Purkinje cell (primary cell): ENCODE measurements around the gene HMGN1. TPM values are rescaled to one million over a fixed set of nuclear protein-coding genes. Genes with fewer than 3 reads are reported as not detected.

Experiments used
- polyA plus RNA-seq: library from polyadenylated mRNA; unstranded; fragments of >200 nt; fragmentation: Nextera tagmentation; gene quantifications from 2 replicates; pipeline ENCODE4 v1.2.1, GENCODE V29; 2014

HMGN1 gene, protein sequence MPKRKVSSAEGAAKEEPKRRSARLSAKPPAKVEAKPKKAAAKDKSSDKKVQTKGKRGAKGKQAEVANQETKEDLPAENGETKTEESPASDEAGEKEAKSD
- polyA plus RNA-seq: 55.0 and 84.4 TPM in 2 replicates

DNA sequence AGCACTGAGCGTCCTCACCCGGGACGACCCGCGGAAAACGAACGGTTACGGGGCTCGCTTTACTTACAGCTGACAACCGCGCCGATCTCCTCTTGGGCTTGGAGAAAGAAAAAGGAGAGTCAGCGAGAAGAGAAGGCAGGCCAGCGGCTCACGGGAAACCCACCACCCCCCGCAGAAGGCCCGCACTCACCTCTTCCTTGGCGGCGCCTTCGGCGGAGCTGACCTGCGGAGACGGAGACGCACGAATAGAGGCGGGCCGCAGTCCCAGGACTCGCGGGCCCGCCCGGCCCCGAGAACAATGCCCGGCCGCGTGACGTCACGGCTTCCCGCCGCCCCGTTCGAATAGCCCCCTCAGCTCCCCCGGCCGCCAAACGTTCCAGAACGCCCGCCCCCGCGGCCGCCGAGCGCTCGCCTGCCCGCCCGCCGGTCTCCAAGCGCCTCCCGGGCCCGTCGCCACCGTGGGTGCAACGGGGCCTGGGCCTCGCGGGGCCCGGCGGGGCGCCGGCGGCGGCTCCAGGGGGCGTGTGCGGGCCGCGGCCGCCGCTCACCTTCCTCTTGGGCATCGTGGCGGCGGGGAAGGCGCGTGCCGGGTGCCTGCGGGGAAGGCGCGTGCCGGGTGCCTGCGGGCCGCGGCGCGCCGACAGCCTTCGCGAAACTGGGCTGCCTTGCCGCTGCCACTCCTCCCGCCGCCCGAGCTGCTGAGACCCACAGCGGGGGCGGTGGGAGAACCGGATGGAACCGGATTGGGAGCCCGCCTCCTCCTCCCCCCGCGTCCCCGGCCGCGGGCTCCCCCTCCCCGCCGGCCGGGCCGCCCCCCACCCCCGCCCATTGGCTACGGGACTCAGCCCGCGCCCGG lies at the start of gene HMGN1:
TSS of gene HMGN1 (minus strand) at position 734 of the 856 bp plus-strand sequence. CDS start at position 563, 171 bp downstream.

DNA sequence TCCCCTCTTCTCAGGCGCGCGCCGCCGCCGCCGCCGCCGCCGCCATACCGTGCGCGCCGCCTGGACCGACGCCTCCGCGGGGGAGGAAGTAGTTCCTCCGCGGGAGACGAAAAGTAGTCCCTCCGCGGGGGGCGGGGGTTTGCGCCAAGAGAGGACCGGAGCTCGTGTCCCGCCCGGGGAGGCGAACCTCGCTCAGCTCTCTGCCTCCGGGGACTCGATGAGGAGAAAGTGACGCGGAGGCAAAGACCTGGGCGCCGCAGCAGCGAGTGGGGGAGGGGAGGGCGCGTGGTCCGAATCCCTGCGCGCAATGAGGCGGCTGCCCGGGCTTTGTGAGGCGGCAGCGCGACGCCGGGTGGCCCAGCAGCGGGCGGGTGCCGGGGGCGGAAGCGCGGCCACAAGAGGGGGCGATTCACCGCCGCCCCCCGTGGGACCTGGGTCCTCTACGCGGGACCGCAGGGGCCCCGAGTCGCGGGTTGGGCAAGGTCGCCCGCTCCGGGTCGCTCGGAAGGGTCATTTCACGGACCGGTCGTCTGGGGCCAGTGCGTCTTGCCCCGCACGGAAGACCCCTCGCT lies 35.2 kb downstream of the HMGN1 start, which contains the start of gene BRWD1:
TSS of gene BRWD1 (minus strand) at position 62 of the 572 bp plus-strand sequence. CDS start 141 bp downstream, outside the sequence.

Other genes with a start within 250 kb of the HMGN1 start
- gene PSMG1, start 165.6 kb downstream of the HMGN1 start, polyA plus RNA-seq: 48.0 and 69.6 TPM in 2 replicates
- 67.0 and 68.0 TPM in 2 replicates for gene BRWD1, start 35.5 kb downstream of the HMGN1 start, polyA plus RNA-seq
- 1.5 and 3.0 TPM in 2 replicates for gene LCA5L, start 96.7 kb upstream of the HMGN1 start, polyA plus RNA-seq
- gene SH3BGR, start 102.9 kb upstream of the HMGN1 start, polyA plus RNA-seq: 13.6 and 20.4 TPM in 2 replicates